Stomach (tissue), 4 donors: ENCODE results near the gene FAM219A.

Experiments
- CTCF ChIP-seq, 7 experiments: fragments of 450-650 bp in 4 of 7; fragments of 200-600 bp in 3 of 7; sonication (generic) in 3 of 7; IDR thresholded peaks; one replicate each; pipeline ENCODE4 v1.5.1; 2016 to 2019; ENCODE audit warnings: antibody characterized with exemption in 7 of 7, control low read depth in 2 of 7, mild to moderate bottlenecking in 1 of 7
- EP300 ChIP-seq: sonication (generic); formaldehyde crosslinking; IDR thresholded peaks from one replicate; pipeline ENCODE4 v1.6.1; 2017; ENCODE audit warnings: antibody characterized with exemption
- POLR2A ChIP-seq, 4 donors: fragments of 450-650 bp; IDR thresholded peaks; one replicate each; pipeline ENCODE4 v1.6.1; 2016; ENCODE audit warnings: antibody characterized with exemption in 4 of 4, control low read depth in 2 of 4, mild to moderate bottlenecking in 1 of 4, moderate library complexity in 1 of 4
- POLR2AphosphoS5 ChIP-seq, 3 donors: sonication (generic); formaldehyde crosslinking; IDR thresholded peaks; one replicate each; pipeline ENCODE4 v1.6.1; 2016; ENCODE audit warnings: antibody characterized with exemption in 3 of 3

- TF ChIP-seq POLR2AphosphoS5 (IDR thresholded peaks at IDR 0.05) (no peak), CTCF (IDR thresholded peaks at IDR 0.05) (no peak), POLR2A (IDR thresholded peaks at IDR 0.05) (no peak), EP300 (no peak)
Measured at GRCh38 chr9:34369636-34370035, 88.7 kb downstream of the FAM219A start.
